Smooth muscle cell (in vitro differentiated cells): ENCODE results near the gene MYCBP2. TPM values are rescaled to one million over a fixed set of nuclear protein-coding genes. Genes with fewer than 3 reads are reported as not detected.

ENCODE experiments used
- DNase-seq: peaks from one replicate; lab custom pipeline; 2025; ENCODE audit not compliant: unreplicated experiment; lab: John Stamatoyannopoulos, UW
- H2AFZ ChIP-seq: fragments of 200-600 bp; sonication (generic); 2 replicates; pipeline ENCODE4 v1.6.0; 2016; ENCODE audit warnings: antibody characterized with exemption, low read depth, mild to moderate bottlenecking
- H3F3A ChIP-seq: fragments of 200-600 bp; sonication (generic); 2 replicates; pipeline ENCODE4 v1.6.0; 2017; ENCODE audit warnings: antibody characterized with exemption, low read depth
- H3K27ac ChIP-seq: fragments of 200-600 bp; sonication (generic); 2 replicates; pipeline ENCODE4 v1.5.1; 2016; ENCODE audit warnings: low read depth, mild to moderate bottlenecking
- H3K27me3 ChIP-seq: fragments of 200-600 bp; sonication (generic); 2 replicates; pipeline ENCODE4 v1.6.1; 2016; ENCODE audit warnings: low read depth, mild to moderate bottlenecking
- H3K36me3 ChIP-seq: fragments of 200-600 bp; sonication (generic); 2 replicates; pipeline ENCODE4 v1.5.1; 2016; ENCODE audit warnings: low read depth
- H3K4me1 ChIP-seq: fragments of 200-600 bp; sonication (generic); 2 replicates; pipeline ENCODE4 v1.5.1; 2016; ENCODE audit warnings: low read depth
- H3K4me2 ChIP-seq: fragments of 200-600 bp; sonication (generic); 2 replicates; pipeline ENCODE4 v1.6.0; 2016; ENCODE audit warnings: mild to moderate bottlenecking
- H3K4me3 ChIP-seq: fragments of 200-600 bp; sonication (generic); 2 replicates; pipeline ENCODE4 v1.5.1; 2016; ENCODE audit warnings: mild to moderate bottlenecking
- H3K79me2 ChIP-seq: fragments of 200-600 bp; sonication (generic); 2 replicates; pipeline ENCODE4 v1.6.0; 2016; ENCODE audit warnings: low read depth, mild to moderate bottlenecking
- H3K9ac ChIP-seq: fragments of 200-600 bp; sonication (generic); 2 replicates; pipeline ENCODE4 v1.6.0; 2016; ENCODE audit warnings: low read depth
- H3K9me3 ChIP-seq: fragments of 200-600 bp; sonication (generic); replicated peaks from 2 replicates; pipeline ENCODE4 v1.5.1; 2016; ENCODE audit warnings: low read depth
- H4K20me1 ChIP-seq: fragments of 200-600 bp; sonication (generic); 2 replicates; pipeline ENCODE4 v1.6.0; 2016; ENCODE audit warnings: low read depth
- CTCF ChIP-seq: fragments of 200-600 bp; sonication (generic); IDR thresholded peaks from 2 replicates; pipeline ENCODE4 v1.5.1; 2017; ENCODE audit warnings: borderline replicate concordance, mild to moderate bottlenecking, antibody characterized with exemption; ENCODE audit not compliant: insufficient read depth, poor library complexity, severe bottlenecking
- WGBS: methylation state at CpG from one replicate; pipeline ENCODE4 v1.1.7; 2016; ENCODE audit warnings: low lambda C conversion rate; 5-methylcytosine and 5-hydroxymethylcytosine counted together
- polyA plus RNA-seq: library from polyadenylated mRNA; unstranded; fragments of >200 nt; fragmentation: Nextera tagmentation; extraction: Ambion mirVana; gene quantifications from 2 replicates; pipeline ENCODE4 v1.2.1, GENCODE V29; 2016
- total RNA-seq: library from RNA; depleted of rRNA; stranded (reverse); fragments of >200 nt; gene quantifications from 2 replicates; pipeline ENCODE4 v1.2.3, GENCODE V29; 2014

The MYCBP2 gene
- total and polyA plus RNA-seq, 2 experiments from 2014 or later: 20.1 to 61.0 TPM

- H4K20me1 ChIP-seq: no peaks in the 10 kb centered on the region
- no peaks in the 10 kb centered on the region for H3F3A ChIP-seq
- DNase-seq: no peak
- H3K27ac ChIP-seq: no peak overlapping the region
- H2AFZ ChIP-seq: no peak overlapping the region
- H3K36me3 ChIP-seq: peaks cover 13% of the 10 kb centered on the region
- H3K79me2 ChIP-seq: no peaks in the 10 kb centered on the region
- H3K27me3 ChIP-seq: no peaks in the 10 kb centered on the region
- no peaks in the 10 kb centered on the region for H3K4me1 ChIP-seq
- no peak overlapping the region for H3K4me2 ChIP-seq
- H3K9ac ChIP-seq: no peak overlapping the region
- H3K9me3 ChIP-seq: no peaks in the 10 kb centered on the region
- no peak overlapping the region for H3K4me3 ChIP-seq
- 99% methylated on average over 2 of the region's 2 CpGs for whole genome bisulfite sequencing
- no peak for TF ChIP-seq CTCF
Observed at GRCh38 chr13:77171451-77171850, 155.4 kb downstream of the MYCBP2 start.

- no peaks in the 10 kb centered on the region for H3K9me3 ChIP-seq
- no peaks in the 10 kb centered on the region for H4K20me1 ChIP-seq
- no peaks in the 10 kb centered on the region for H3K79me2 ChIP-seq
- H3K4me1 ChIP-seq: no peaks in the 10 kb centered on the region
- no peaks in the 10 kb centered on the region for H3K27me3 ChIP-seq
- TF ChIP-seq CTCF: no peak
- 93% methylated on average over 6 of the region's 6 CpGs for WGBS
- no peak overlapping the region for H3K4me2 ChIP-seq
- peaks cover 18% of the 10 kb centered on the region for H3K36me3 ChIP-seq
- no peak overlapping the region for H3K4me3 ChIP-seq
- no peak overlapping the region for H3K27ac ChIP-seq
- no peak for DNase-seq
- H3F3A ChIP-seq: no peaks in the 10 kb centered on the region
- no peak overlapping the region for H3K9ac ChIP-seq
- no peak overlapping the region for H2AFZ ChIP-seq
Observed at GRCh38 chr13:77168237-77168636, 158.7 kb downstream of the MYCBP2 start.

GRCh38 chr13:77150651-77151050 is 176.2 kb downstream of the MYCBP2 start:
- no peaks in the 10 kb centered on the region for H3K79me2 ChIP-seq
- no peaks in the 10 kb centered on the region for H3F3A ChIP-seq
- H3K9ac ChIP-seq: no peak overlapping the region
- H3K36me3 ChIP-seq: peaks cover 21% of the 10 kb centered on the region
- no peaks in the 10 kb centered on the region for H3K27me3 ChIP-seq
- no peaks in the 10 kb centered on the region for H4K20me1 ChIP-seq
- no peak overlapping the region for H2AFZ ChIP-seq
- H3K4me3 ChIP-seq: no peak overlapping the region
- peaks cover 4% of the 10 kb centered on the region for H3K9me3 ChIP-seq
- H3K4me1 ChIP-seq: no peaks in the 10 kb centered on the region
- no peak overlapping the region for H3K27ac ChIP-seq
- no peak for DNase-seq
- no peak overlapping the region for H3K4me2 ChIP-seq
- WGBS: 100% methylated on average over 1 of the region's 1 CpG
- no peak for TF ChIP-seq CTCF

- no peaks in the 10 kb centered on the region for H3K27me3 ChIP-seq
- 100% methylated on average over 1 of the region's 1 CpG for WGBS
- peaks cover 4% of the 10 kb centered on the region for H3K9me3 ChIP-seq
- H2AFZ ChIP-seq: no peak overlapping the region
- no peaks in the 10 kb centered on the region for H3K4me1 ChIP-seq
- H3F3A ChIP-seq: no peaks in the 10 kb centered on the region
- H3K4me3 ChIP-seq: no peak overlapping the region
- H3K27ac ChIP-seq: no peak overlapping the region
- no peak for TF ChIP-seq CTCF
- H3K4me2 ChIP-seq: no peak overlapping the region
- no peaks in the 10 kb centered on the region for H4K20me1 ChIP-seq
- peaks cover 6% of the 10 kb centered on the region for H3K36me3 ChIP-seq
- no peak for DNase-seq
- H3K79me2 ChIP-seq: no peaks in the 10 kb centered on the region
- H3K9ac ChIP-seq: no peak overlapping the region
Observed at GRCh38 chr13:77143431-77143830, 183.5 kb downstream of the MYCBP2 start.
